ENCODE results near the gene RAB3C. TPM values are rescaled to one million over a fixed set of nuclear protein-coding genes. Genes with fewer than 3 reads are reported as not detected.

Gene RAB3C
- total RNA-seq, 1 donor from 2014 or later = 2.5 TPM

DNA sequence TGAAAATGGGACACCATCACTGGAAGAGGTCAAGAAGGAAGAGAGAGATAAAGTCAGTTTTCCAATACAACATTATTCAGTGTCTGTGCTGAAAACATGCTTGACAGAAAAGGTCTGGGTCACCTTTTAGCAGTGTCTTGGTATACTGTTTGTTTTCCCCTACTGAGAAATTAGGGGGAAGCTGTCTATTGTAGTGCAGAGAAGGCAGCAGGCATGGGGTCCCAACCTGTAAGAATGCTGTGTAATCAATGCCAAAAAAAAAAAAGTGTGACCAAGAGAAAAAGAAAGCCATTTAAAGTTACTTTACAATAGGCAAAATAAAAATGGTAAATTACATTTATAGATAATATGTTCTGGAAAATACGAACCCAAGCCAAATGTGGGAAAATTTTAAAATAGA is 139.3 kb downstream of the RAB3C start:
- no peak overlapping the region for H3K27ac ChIP-seq
- H3K27me3 ChIP-seq = no peaks in the 10 kb centered on the region
- no peaks in the 10 kb centered on the region for H3K9me3 ChIP-seq
- H3K4me3 ChIP-seq = no peak overlapping the region
- no peak for DNase-seq (ENCODE audit: extremely low spot score in 2 of 2)
- TF ChIP-seq POLR2AphosphoS5 (IDR thresholded peaks at IDR 0.05; ENCODE audit: insufficient read depth in 1 of 2, low read depth in 1 of 2) (no peak), CTCF (IDR thresholded peaks at IDR 0.05) (no peak), POLR2A (IDR thresholded peaks at IDR 0.05) (no peak)
- intact Hi-C loops (cut with DNase I) = no loop called here
- no peaks in the 10 kb centered on the region for H3K36me3 ChIP-seq
- no peaks in the 10 kb centered on the region for H3K4me1 ChIP-seq

- no peak overlapping the region for H3K4me3 ChIP-seq
Measured at GRCh38 chr5:58724992-58725391, 142.1 kb downstream of the RAB3C start.

DNA sequence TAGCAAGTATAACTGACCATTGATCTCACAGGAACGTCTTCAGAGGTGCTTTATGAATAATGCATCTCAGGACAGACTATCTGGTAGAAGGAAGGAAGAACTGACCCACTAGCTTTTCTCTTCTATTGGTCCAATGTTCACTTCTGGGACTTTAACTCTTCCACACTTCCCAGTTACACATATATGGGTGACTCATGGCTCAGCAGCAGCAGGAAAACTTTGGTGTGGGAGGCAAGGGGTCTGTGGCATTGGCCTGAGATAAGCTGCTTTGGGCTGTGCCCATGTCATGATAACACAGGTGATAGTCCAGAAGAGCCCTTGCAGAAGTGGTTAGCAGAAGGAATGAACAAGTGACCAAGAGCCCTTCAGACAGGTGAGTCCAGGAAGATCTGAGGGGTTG is 148.8 kb downstream of the RAB3C start:
- intact Hi-C loops (cut with DNase I) = no loop called here
- TF ChIP-seq POLR2AphosphoS5 (IDR thresholded peaks at IDR 0.05; ENCODE audit: insufficient read depth in 1 of 2, low read depth in 1 of 2) (no peak), POLR2A (IDR thresholded peaks at IDR 0.05) (no peak), CTCF (IDR thresholded peaks at IDR 0.05) (no peak)

More at GRCh38 chr5:58724992-58725391, 142.1 kb downstream of the RAB3C start:
- no peak for DNase-seq (ENCODE audit: extremely low spot score in 2 of 2)
- Histone ChIP-seq H3K36me3 (no peaks in the 10 kb centered on the region), H3K9me3 (no peaks in the 10 kb centered on the region), H3K27me3 (no peaks in the 10 kb centered on the region), H3K4me1 (no peaks in the 10 kb centered on the region), H3K27ac (no peak overlapping the region)
- intact Hi-C loops (cut with DNase I) = no loop called here
- no peak for TF ChIP-seq CTCF (IDR thresholded peaks at IDR 0.05)

DNA sequence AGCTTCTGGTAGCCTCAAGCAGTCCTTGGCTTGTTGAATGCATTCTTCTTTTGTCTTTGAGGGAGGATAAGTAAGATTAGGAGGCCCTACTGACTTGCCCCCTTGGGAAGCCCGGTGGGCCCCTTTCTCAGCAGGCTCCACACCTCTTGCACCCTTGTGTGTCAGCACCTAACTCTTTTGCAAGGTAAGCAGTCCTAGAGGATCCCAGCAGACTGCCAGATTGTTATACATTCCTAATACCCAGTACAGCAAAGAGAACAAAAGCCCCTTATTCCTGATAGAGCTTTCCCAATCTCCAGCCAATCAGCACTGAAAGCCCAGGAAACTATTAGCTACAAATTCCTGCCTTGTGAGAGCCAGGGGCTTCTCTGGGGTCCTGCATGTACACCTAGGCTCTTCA is 152.8 kb downstream of the RAB3C start:
- Histone ChIP-seq H3K4me3 (no peak overlapping the region), H3K27ac (no peak overlapping the region), H3K9me3 (no peaks in the 10 kb centered on the region), H3K4me1 (no peaks in the 10 kb centered on the region), H3K27me3 (no peaks in the 10 kb centered on the region), H3K36me3 (no peaks in the 10 kb centered on the region)
- TF ChIP-seq CTCF (IDR thresholded peaks at IDR 0.05) (no peak), POLR2AphosphoS5 (IDR thresholded peaks at IDR 0.05; ENCODE audit: insufficient read depth in 1 of 2, low read depth in 1 of 2) (no peak), POLR2A (IDR thresholded peaks at IDR 0.05) (no peak)
- DNase-seq (ENCODE audit: extremely low spot score in 2 of 2) = no peak
- intact Hi-C loops (cut with DNase I) = no loop called here

More for the DNA sequence above, 148.8 kb downstream of the RAB3C start:
- Histone ChIP-seq H3K9me3 (no peaks in the 10 kb centered on the region), H3K36me3 (no peaks in the 10 kb centered on the region), H3K27ac (no peak overlapping the region), H3K4me1 (no peaks in the 10 kb centered on the region), H3K4me3 (no peak overlapping the region), H3K27me3 (no peaks in the 10 kb centered on the region)
- no peak for DNase-seq (ENCODE audit: extremely low spot score in 2 of 2)

- Histone ChIP-seq H3K27me3 (no peaks in the 10 kb centered on the region), H3K4me1 (no peaks in the 10 kb centered on the region), H3K9me3 (no peaks in the 10 kb centered on the region), H3K36me3 (no peaks in the 10 kb centered on the region), H3K4me3 (no peak overlapping the region), H3K27ac (no peak overlapping the region)
- DNase-seq (ENCODE audit: extremely low spot score in 2 of 2) = no peak
- intact Hi-C loops (cut with DNase I) = no loop called here
- no peak for TF ChIP-seq POLR2AphosphoS5 (IDR thresholded peaks at IDR 0.05; ENCODE audit: insufficient read depth in 1 of 2, low read depth in 1 of 2)
- no peak for TF ChIP-seq POLR2A (IDR thresholded peaks at IDR 0.05)
- TF ChIP-seq CTCF (IDR thresholded peaks at IDR 0.05) = no peak
Measured at GRCh38 chr5:58736214-58736613, 153.3 kb downstream of the RAB3C start.

All from vagina (tissue), 2 donors.